HG02678 (cell line): ENCODE measurements around the gene SOD2.
A peak's percentile ranks its signal among the peaks of the same experiment; 100 is the strongest.
"Not testable (repeated sequence)": the region's sequence is repeated elsewhere in the genome, so short reads cannot be mapped to it uniquely, and the experiment has no call there.

ENCODE experiments used
- ATAC-seq: cut with Tn5 transposase; IDR thresholded peaks from one replicate; pipeline ENCODE4 v1.9.1; 2021; ENCODE audit warnings: mild to moderate bottlenecking, moderate library complexity; ENCODE audit not compliant: unreplicated experiment

Gene SOD2

DNA sequence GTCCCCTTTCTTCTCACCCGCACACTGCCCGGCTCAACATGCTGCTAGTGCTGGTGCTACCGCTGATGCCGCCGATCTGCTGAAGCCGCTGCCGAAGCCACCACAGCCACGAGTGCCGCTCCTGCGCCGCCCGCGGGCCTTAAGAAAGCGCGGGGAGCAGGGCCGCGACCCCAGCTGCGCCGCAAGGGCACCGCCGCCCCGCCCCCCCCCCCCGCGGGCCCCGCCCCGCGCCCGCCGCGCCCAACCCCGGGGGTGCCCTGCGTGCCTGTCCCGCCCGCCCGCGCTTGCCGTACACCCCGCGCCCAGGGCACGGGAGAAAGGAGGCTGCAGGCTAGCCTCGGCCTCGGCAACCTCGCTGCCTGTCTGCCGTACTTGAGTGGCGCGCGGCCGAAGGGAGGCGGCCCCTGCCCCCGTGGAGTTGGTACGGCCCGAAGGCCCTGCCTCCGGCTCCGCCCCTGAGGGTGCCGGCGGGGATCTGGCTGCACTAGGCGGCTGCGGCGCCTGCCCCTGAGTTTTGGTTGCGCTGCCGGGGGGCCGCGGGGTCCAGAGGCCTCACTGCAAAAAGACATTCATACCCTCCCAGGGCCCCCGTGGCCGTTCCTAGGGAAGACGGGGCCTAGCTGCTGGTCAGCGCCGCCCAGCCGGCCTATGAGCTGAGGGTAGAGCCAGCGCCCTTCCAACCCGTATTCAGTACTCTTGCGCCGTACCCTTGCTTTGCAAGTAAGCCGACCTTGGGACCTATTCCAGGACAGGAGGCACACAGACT, at the start of gene SOD2:
Gene SOD2 (minus strand): TSS at position 114 of the 766 bp plus-strand sequence. CDS start 74 bp downstream, at position 40.
- peak; percentile 79 for ATAC-seq

DNA sequence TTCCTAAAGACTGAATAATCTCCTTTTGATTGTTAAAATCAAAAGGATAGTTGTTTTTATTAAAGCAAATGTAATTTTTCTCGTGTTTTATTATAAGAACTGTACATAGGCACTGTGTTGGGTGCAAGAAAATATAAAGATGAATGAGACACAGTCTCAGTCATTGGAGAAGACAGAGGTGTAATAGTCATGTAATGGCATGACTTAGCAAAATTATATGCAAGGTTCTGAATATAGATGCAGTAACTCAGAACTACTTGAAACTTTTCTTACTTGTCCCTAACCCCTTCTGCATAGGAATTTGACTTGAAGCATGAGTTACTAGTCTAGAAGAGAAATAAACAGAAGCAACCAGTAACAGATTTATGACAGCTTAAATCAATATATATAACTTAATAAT, 49.1 kb upstream of the SOD2 start:
- ATAC-seq: no peak

DNA sequence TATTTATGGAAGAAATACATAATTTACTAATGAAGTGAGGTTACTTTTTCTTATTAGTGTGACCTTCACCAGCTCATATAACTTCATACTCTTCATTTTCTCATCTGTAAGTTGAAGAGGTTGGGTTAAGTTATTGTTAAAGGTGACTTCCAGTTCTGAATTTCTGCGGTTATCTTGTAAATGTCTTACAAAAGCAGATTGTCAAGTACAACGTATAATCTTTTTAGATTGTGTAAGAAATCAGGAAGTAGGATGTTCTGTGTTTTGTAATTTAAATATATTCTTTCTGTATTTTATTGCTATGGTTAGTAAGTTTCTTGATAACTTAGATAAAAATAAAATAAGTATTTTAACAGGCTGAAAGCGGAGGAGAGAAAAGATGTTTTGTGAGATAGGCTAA, 46.3 kb upstream of the SOD2 start:
- ATAC-seq: no peak

DNA sequence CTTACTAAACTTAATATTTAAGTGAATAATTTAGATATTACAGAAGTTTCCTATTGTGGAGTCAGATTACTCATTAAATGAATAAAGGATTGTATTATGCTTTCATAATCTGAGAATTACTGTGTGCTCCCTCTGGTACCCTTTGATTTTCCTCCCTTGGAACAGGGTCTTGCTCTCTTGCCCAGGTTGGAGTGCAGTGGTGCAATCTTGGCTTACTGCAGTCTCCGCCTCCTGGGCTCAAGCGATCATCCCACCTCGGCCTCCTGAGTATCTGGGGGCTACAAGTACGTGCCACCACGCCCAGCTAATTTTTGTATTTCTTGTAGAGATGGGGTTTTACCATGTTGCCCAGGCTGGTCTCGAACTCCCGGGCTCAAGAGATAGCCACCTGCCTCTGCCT, 43.9 kb upstream of the SOD2 start:
- no peak for ATAC-seq

DNA sequence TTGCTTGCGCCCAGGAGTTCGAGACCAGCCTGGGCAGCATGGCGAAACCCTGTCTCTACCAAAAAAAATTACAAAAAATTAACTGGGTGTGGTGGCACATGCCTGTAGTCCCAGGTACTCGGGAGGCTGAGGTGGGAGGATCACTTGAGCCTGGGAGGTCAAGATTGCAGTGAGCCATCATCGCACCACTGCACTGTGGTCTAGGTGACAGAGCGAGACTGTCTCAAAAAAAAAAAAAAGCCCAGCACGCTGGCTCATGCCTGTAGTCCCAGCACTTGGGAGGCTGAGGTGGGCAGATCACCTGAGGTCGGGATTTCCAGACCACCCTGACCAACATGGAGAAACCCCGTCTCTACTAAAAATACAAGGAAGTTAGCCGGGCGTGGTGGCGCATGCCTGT, 40.4 kb upstream of the SOD2 start:
- ATAC-seq: not testable (repeated sequence)

DNA sequence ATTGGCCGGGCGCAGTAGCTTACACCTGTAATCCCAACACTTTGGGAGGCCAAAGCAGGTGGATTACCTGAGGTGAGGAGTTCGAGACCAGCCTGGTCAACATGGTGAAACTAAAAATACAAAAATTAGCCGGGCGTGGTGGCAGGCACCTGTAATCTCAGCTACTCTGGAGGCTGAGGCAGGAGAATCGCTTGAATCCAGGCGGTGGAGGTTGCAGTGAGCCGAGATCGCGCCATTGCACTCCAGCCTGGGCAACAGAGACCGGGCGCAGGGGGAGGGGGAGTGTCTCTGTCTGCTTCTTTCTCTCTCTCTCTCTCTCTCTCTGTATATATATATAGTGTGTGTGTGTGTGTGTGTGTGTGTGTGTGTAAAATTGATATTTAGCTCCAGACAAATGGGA, 39.5 kb upstream of the SOD2 start:
- ATAC-seq: not testable (repeated sequence)

DNA sequence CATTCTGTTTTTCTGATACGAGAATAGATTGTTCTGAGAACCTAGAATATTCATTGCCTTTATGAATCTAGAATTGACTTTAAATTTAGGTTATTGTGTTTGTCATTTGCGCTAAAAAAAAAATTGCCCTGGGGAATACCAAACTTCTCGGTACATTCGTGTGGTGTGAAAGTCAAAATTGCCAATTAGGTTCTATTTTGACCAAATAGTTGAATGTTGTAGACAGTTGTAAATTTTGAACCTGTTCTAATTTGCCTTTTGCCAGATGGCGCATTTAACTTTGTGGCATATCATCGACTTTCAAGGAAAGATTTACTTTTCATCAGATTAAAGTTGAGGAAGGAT, 37.3 kb upstream of the SOD2 start:
- no peak for ATAC-seq

DNA sequence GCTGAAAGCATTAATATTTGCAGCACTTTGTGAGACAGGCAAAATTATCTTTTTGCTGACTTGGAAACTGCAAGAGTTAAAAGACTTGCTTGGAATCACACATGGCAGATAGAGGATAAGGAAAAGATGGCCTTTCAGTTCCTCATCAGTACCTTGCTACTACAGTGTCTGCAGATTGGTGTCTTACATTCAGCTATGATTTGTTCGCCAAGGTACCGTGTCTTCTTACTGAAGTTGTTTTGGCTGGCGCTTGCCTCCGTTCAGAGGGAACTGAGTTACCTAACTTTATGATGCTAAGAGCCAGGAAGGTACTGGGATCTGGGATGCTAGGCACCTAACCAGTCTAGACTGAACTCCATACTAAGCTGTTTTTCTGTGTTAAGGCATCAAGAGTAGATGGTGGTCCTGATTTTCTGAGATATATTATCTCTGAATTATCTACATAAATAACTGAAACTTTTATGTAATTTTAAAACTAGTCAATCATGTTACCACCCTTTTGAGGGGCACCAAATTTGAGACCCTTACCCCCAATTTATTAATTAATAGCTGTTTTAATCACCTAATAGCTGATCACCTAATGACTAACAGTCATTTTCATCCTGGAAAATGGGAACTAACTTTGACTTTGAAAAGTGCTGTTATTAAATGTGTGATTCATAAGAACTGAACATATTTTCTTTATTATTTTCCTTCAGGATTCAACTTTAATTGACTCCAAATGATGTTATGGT, 36.7 kb upstream of the SOD2 start:
- ATAC-seq: no peak

DNA sequence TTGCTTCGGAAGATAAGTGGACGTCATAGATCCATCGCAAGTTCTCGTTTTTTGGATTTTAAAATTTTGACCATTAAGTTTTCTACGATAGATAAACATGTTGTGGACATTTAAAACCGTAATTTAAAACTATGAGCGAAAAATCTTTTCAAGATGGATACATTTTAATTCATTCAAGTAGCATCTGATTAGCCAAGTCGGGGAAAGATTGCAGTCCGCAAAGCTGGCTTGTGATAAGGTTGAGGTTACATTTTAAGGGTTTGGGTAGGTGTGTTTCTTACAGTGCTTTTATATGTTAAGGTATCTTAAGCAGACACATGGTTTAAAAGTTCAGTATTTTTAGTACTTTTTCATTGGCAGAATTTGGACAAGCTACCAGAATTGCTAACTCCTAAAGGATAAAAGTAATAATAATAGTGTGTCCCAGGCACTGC, 35.5 kb upstream of the SOD2 start:
- ATAC-seq: no peak

DNA sequence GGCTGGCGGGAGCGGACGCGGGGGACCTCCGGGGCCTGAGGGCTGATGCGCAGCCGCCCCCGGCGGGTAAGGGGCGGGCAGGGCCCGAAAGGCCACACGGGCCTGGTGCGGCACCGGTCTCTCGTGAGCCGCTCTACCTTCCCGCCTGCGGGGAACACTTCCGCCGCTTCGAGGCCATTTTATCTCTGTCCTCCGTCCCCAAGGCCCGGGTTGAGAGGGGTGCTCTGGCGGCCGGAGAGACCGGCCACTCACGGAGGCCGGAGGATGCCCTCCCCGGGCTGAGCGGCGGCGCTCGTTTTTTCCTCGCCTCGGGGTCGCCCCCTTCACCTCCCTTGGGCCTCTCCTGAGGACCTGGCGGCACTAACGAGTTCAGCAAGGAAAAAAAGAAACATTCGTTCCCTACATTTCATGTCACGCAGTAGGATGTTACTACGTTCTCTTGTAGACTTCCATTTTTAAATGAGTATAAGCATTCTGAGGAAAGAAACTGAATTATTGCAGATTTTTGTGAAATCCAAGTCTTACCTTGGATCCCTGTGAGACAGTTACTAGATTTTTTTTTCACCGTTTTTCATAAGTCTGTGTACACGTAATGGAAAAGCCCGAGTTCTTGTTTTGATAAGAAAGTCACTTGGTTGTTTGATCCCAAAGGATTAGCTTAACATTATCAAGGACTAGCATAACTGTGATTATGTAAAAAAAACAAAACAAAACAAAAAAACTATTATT, 34.8 kb upstream of the SOD2 start:
- peak; percentile 28 for ATAC-seq

DNA sequence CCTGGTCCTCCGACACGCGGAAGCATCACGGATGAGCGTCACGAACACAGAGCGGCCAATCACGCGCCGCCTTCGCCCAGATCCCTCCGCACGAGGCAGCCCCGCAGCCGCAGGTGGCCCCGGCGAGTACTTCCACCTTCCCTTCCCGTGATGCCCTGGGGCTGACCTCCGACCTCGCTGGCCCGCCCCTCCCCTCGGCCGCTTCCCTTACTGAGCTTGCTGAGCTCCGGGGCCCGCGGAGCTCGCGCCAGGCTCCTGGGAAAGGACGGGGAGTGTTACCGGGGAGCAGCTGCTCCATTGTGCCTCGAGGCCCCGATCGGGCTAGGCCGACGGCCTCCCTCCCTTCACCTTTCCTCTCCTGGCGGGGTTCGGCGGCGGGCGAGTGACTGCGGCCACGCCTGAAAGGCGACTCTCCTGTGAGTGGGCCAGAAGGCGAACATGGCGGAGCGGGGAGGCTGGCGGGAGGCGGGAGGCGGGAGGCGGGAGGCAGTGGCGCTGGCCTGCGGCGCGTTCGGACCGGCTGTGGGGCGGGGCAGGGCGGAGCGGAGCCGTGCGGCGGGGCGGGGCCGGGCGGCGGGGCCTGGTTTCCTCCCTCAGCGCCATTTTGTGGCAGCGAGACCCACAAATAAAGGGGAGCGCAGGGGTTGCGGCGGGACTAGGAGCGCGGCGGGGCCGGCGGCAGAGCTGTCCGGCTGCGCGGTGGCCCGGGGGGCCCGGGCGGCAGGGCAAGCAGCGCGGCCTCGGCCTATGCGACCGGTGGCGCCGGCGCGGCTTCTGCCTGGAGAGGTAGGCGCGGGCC, 34.1 kb upstream of the SOD2 start, which contains the start of gene WTAP:
Gene WTAP (plus strand): TSS at position 589 of the 799 bp plus-strand sequence. CDS start 8,760 bp downstream, outside the sequence.
- peak; percentile 80 for ATAC-seq

DNA sequence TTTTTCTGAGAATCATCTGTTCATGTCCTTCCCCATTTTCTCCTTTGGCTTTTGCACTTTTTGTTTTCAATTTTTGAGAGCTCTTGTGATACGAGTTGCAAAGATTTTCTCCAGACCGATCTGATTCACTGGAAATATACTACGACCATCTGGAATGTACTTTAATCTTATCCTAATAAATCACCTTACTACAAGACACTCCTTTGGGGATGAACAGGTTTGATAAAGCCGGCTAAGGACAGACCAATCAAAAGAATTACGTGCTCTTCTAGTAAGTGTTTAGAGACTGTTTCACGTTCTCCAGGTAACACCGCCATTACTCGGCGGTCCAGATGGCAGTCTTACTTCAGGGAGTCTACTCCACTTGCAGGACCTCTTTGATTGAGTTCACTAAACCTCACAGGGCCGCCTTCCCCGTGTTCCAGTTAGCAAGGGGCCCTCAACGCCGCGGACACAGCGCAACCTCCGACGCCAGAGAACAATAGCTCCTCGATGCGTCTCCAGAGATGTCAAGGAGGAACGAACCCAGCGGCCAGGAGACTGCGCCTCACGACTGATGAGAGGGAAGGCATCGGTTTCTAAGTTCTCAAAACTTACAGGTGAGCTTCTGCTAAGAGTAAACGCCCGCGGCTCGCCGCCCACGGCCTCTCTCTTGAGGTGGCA, 33.3 kb upstream of the SOD2 start:
- peak; percentile 22 for ATAC-seq

DNA sequence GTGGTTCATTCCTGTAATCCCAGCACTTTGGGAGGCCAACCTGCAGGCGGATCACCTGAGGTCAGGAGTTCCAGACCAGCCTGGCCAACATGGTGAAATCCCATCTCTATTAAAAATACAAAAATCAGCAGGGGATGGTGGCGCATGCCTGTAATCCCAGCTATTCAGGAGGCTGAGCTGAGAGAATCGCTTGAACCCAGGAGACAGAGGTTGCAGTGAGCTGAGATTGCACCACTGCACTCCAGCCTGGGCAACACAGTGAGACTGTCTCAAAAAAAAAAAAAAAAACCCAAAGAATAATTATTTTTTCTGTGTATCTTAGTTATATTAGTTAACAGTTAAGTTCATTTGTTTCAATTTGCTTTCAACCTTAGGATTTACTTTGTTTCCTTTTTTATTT, 32.2 kb upstream of the SOD2 start:
- ATAC-seq: not testable (repeated sequence)

DNA sequence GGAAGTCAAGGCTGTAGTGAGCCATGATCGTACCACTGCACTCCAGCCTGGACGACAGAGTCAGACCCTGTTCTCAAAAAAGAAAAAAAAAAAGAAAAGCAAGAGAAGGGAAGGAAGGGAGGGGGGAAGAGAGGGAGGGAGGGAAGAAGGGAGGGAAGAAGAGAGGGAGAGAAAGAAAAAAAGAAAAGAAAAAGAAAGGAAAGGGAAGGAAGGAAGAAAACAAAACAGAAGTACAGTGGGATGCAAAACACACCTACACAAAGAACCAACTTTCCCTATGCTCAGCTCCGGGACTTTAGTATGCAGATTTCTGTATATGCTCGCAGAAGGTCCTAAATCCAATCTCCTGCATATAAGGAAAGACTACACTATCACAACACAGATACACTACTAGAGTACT, 31.7 kb upstream of the SOD2 start:
- ATAC-seq: no peak

DNA sequence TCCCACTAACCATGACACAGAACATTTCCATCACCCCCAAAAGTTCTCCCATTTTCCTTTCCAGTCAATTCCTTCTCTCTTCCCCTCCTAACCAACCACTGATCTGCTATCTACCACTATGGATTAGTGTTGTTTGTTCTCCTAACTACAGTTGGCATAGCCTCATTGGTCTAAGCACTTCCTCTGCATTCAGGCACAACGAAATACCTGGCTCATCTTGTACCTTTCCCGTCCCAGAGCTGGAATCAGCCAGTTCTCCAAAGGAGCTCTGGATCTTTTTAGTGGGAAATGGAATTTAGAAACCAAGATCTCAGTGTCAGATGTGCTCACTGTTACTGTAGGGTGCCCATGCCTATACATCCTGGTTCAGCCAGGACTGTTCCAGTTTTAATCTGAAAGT, 30.2 kb upstream of the SOD2 start:
- no peak for ATAC-seq

DNA sequence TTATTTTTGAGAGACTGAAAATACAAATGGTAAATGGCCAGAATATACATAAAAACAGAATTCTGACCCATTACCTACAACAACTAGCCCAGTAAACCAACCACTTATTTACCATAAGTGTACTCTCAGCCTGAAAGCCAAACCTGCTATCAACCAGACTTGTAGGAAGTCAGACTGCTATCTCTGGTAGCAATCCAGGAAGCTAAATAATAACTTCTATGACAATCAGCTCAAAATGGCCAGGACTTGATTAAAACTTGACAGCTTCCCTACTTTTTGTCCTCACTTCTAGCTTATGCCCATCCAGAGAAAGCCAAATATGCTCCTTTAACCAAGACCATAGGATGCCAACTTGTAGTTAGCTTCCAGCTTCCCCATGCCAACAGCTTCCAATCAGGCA, 29.6 kb upstream of the SOD2 start:
- no peak for ATAC-seq

DNA sequence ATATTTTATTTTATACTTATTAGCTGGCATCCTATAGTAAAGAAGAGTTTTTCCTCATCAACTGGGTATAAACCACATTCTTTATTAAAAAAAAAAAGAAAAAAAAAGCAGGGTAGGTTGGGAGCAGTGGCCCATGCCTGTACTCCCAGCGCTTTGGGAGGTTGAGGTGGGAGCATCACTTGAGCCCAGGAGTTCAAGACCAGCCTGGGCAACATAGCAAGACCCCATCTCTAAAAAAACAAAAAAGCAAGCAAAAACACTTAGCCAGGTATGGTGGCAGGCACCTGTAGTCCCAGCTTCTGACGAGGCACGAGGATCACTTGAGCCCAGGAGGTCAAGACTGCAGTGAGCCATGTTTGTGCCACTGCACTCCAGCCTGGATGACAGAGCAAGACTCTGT, 28.9 kb upstream of the SOD2 start:
- ATAC-seq: not testable (repeated sequence)

DNA sequence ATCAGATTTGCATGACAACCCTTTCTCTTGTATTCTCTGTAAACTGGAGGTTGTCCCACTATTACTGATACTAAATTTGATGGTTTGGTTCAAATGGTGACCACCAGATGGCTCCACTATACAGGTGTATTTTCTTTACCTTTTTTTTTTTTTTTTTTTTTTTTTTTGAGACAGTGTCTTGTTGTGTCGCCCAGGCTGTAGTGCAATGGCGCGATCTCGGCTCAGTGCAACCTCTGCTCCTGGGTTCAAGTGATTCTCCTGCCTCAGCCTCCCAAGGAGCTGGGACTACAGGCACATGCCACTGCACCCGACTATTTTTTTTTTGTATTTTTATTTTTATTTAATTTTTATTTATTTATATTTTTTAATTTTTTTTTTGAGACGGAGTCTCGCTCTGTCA, 27.7 kb upstream of the SOD2 start:
- no peak for ATAC-seq

DNA sequence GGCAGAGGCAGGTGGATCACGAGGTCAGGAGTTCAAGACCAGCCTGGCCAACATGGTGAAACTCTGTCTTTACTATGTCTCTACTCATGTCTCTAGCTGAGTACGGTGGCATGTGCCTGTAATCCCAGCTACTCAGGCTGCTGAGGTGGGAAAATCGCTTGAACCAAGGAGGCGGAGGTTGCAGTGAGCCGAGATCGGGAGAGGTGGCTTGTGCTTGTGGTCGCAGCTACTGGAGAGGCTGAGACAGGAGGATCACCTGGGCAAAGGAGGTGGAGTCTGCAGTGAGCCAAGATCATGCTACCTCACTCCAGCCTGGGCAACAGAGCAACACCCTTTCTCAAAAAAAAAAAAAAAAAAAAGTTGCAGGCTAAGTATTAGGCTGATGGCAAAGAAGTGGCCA, 26.2 kb upstream of the SOD2 start:
- ATAC-seq: no peak

DNA sequence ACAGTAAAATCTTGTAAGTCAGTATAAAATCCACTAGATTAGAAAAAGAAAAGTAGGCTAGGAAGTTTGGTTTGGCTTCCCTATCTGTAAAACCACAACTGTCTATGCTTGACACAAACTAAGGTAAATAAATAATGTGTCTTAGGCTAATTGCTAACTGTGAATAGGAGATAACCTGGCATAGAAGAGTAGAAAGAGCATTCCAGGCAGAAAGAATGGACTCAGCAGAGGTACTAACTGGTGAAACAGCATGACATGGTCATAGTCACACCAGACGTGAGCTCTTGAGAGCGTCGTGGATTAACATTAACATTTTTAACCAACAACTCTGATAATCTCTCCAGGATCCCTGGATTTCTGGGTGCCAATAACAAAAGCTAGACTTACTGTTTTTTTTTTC, 25.6 kb upstream of the SOD2 start:
- ATAC-seq: no peak
